K562 (cell line): ENCODE data around the gene PTPMT1. TPM values are rescaled to one million over a fixed set of nuclear protein-coding genes. Genes with fewer than 3 reads are reported as not detected.
A peak's percentile ranks its signal among the peaks of the same experiment; 100 is the strongest.
"Not testable (repeated sequence)": the region's sequence is repeated elsewhere in the genome, so short reads cannot be mapped to it uniquely, and the experiment has no call there.

Experiments
- ATAC-seq: fragments of 200-7000 bp; cut with Tn5 transposase; 3 replicates; pipeline ENCODE4 v1.9.1; 2020; ENCODE audit warnings: moderate library complexity
- BruUV-seq: library from RNA; stranded (reverse); fragments of 400-500 nt; replicated peaks from 2 replicates; lab custom pipeline; 2021; lab: Mats Ljungman, UMichigan
- CTCF ChIA-PET: fragments of 300-600 bp; formaldehyde crosslinking; extraction: SDS; loops from one replicate; lab custom pipeline; 2021; ENCODE audit warnings: low intra/inter-chr PET ratio; lab: Yijun Ruan, JAX
- POLR2A ChIA-PET: fragments of 300-600, 350-650 bp; sonication (Branson Sonifier 250); formaldehyde crosslinking; extraction: SDS; loops from one replicate; lab custom pipeline; 2021; ENCODE audit warnings: antibody characterized with exemption, inconsistent platforms; lab: Yijun Ruan, JAX
- DNase-seq, 4 experiments: peaks; one replicate each; pipeline versions ENCODE4 v3.0.0 to v3.0.0-alpha.2; 2011 to 2018; ENCODE audit warnings: low spot score in 3 of 4, mixed read lengths in 3 of 4; ENCODE audit errors: extremely low read depth in 1 of 4
- FAIRE-seq: peaks from 2 replicates; lab custom pipeline; 2011; peaks lifted over from hg19 to GRCh38; lab: Jason Lieb, UNC
- H2AFZ ChIP-seq: 2 replicates; pipeline ENCODE4 v1.6.0; 2011; ENCODE audit warnings: low read depth, low read length, control low read depth, inconsistent platforms
- H3K27ac ChIP-seq: fragments of 200-600 bp; 3 replicates; pipeline ENCODE4 v1.8.0; 2011; ENCODE audit warnings: low read depth, mild to moderate bottlenecking, control low read depth, inconsistent platforms, low read length, moderate library complexity, mixed read lengths; ENCODE audit errors: extremely low read depth
- H3K27me3 ChIP-seq, 2 experiments: fragments of 300-600 bp in 1 of 2; 2 replicates in 1 of 2; 3 replicates in 1 of 2; pipeline versions ENCODE4 v1.6.0 to v1.8.0; 2011; ENCODE audit warnings: inconsistent platforms in 2 of 2, low read length in 2 of 2, mild to moderate bottlenecking in 1 of 2, mixed read lengths in 1 of 2, moderate library complexity in 1 of 2; ENCODE audit not compliant: control insufficient read depth in 2 of 2, insufficient read depth in 2 of 2
- H3K36me3 ChIP-seq: fragments of 300-600 bp; 3 replicates; pipeline ENCODE4 v1.8.0; 2011; ENCODE audit warnings: mild to moderate bottlenecking, low read length, inconsistent platforms; ENCODE audit not compliant: control insufficient read depth, insufficient read depth
- H3K4me1 ChIP-seq, 2 experiments: fragments of 200-600 bp in 1 of 2; replicated peaks in 1 of 2; 2 replicates in 1 of 2; 3 replicates in 1 of 2; pipeline versions ENCODE4 v1.5.1 to v1.8.0; 2011; ENCODE audit warnings: inconsistent platforms in 2 of 2, low read length in 2 of 2, mild to moderate bottlenecking in 1 of 2, mixed read lengths in 1 of 2, moderate library complexity in 1 of 2; ENCODE audit not compliant: control insufficient read depth in 2 of 2, insufficient read depth in 2 of 2
- H3K4me2 ChIP-seq: 2 replicates; pipeline ENCODE4 v1.6.1; 2011; ENCODE audit warnings: low read length, control low read depth, inconsistent platforms, mixed read lengths; ENCODE audit not compliant: insufficient read depth
- H3K4me3 ChIP-seq: fragments of 200-600 bp; sonication (generic), shearing (Covaris generic); 2 replicates; pipeline ENCODE4 v1.5.1; 2016; ENCODE audit warnings: control low read depth, inconsistent platforms
- H3K79me2 ChIP-seq: fragments of 200-600 bp; 3 replicates; pipeline ENCODE4 v1.8.0; 2011; ENCODE audit warnings: low read length, inconsistent platforms; ENCODE audit not compliant: control insufficient read depth, insufficient read depth
- H3K9ac ChIP-seq, 2 experiments: 2 replicates each; pipeline versions ENCODE4 v1.6.0 to v1.6.1; 2011; ENCODE audit warnings: low read depth in 2 of 2, low read length in 2 of 2, control low read depth in 1 of 2, inconsistent platforms in 1 of 2, mild to moderate bottlenecking in 1 of 2, mixed read lengths in 1 of 2; ENCODE audit not compliant: insufficient read depth in 1 of 2
- H3K9me1 ChIP-seq: one replicate; pipeline ENCODE4 v1.6.0; 2011; ENCODE audit warnings: inconsistent platforms, mild to moderate bottlenecking, low read length, moderate library complexity; ENCODE audit not compliant: control insufficient read depth, insufficient read depth
- H3K9me3 ChIP-seq: replicated peaks from 2 replicates; pipeline ENCODE4 v1.5.1; 2011; ENCODE audit warnings: low read depth, low read length, inconsistent platforms; ENCODE audit not compliant: control insufficient read depth, insufficient read depth
- H4K20me1 ChIP-seq: replicated peaks from 2 replicates; pipeline ENCODE4 v1.6.1; 2011; ENCODE audit warnings: low read length, inconsistent platforms, mixed read lengths; ENCODE audit not compliant: control insufficient read depth, insufficient read depth
- ARID1B ChIP-seq: fragments of 450-650 bp; IDR thresholded peaks from 2 replicates; pipeline ENCODE4 v1.6.1; 2016; ENCODE audit warnings: antibody characterized with exemption, mild to moderate bottlenecking, inconsistent platforms
- ATF1 ChIP-seq, 2 experiments: fragments of 450-650 bp in 1 of 2; IDR thresholded peaks; 2 replicates each; pipeline ENCODE4 v1.6.1; 2016; ENCODE audit warnings: missing compliant biosample characterization in 1 of 2, missing genetic modification characterization in 1 of 2
- BACH1 ChIP-seq: fragments of 200-800 bp; sonication (Bioruptor generic); IDR thresholded peaks from 2 replicates; pipeline ENCODE4 v1.6.1; 2016; ENCODE audit warnings: missing genetic modification characterization, missing compliant biosample characterization
- BCOR ChIP-seq: fragments of 450-650 bp; IDR thresholded peaks from 2 replicates; pipeline ENCODE4 v1.6.1; 2016
- HDAC1 ChIP-seq, 2 experiments: fragments of 450-650 bp; IDR thresholded peaks; 2 replicates each; pipeline ENCODE4 v1.6.1; 2016 to 2017; ENCODE audit warnings: inconsistent platforms in 1 of 2, mild to moderate bottlenecking in 1 of 2, moderate library complexity in 1 of 2
- HDAC3 ChIP-seq: fragments of 450-650 bp; IDR thresholded peaks from 2 replicates; pipeline ENCODE4 v1.6.1; 2018; ENCODE audit warnings: borderline replicate concordance, mild to moderate bottlenecking, moderate library complexity; ENCODE audit not compliant: partially characterized antibody
- KAT7 ChIP-seq: sonication (generic); formaldehyde crosslinking; IDR thresholded peaks from 2 replicates; pipeline ENCODE4 v1.8.0; 2022; ENCODE audit warnings: missing genetic modification reagents, mild to moderate bottlenecking, borderline replicate concordance
- NFRKB ChIP-seq: fragments of 450-650 bp; IDR thresholded peaks from 2 replicates; pipeline ENCODE4 v1.6.1; 2016; ENCODE audit warnings: low read depth
- NR2C1 ChIP-seq, 2 experiments: fragments of 450-650 bp; IDR thresholded peaks; 2 replicates each; pipeline ENCODE4 v1.6.1; 2017; ENCODE audit warnings: mild to moderate bottlenecking in 2 of 2, antibody characterized with exemption in 1 of 2, inconsistent platforms in 1 of 2, missing compliant biosample characterization in 1 of 2, missing genetic modification characterization in 1 of 2
- PML ChIP-seq: IDR thresholded peaks from 2 replicates; pipeline ENCODE4 v1.6.1; 2012; ENCODE audit warnings: low read length, inconsistent platforms
- SMARCA5 ChIP-seq: fragments of 450-650 bp; IDR thresholded peaks from 2 replicates; pipeline ENCODE4 v1.6.1; 2016
- ZNF175 ChIP-seq: fragments of 200-800 bp; sonication (Bioruptor generic); IDR thresholded peaks from 2 replicates; pipeline ENCODE4 v1.6.1; 2016; ENCODE audit warnings: low read depth, mild to moderate bottlenecking, missing genetic modification characterization, missing compliant biosample characterization
- ZNF668 ChIP-seq: fragments of 250-450 bp; sonication (Bioruptor Pico); IDR thresholded peaks from 2 replicates; pipeline ENCODE4 v1.8.0; 2022; ENCODE audit warnings: mild to moderate bottlenecking, inconsistent platforms
- whole genome bisulfite sequencing: fragments of 100-300 bp; shearing (Covaris generic); methylation state at CpG from one replicate; pipeline ENCODE4 v1.1.6; 2016; ENCODE audit warnings: low coverage, mixed read lengths; ENCODE audit not compliant: insufficient coverage; ENCODE audit errors: missing lambda C conversion rate; 5-methylcytosine and 5-hydroxymethylcytosine counted together
- in situ Hi-C: fragments of 300-500 bp; cut with MboI; formaldehyde crosslinking; loops from 4 replicates; pipeline ENCODE4 v1.15.0; 2018; ENCODE audit warnings: inconsistent platforms, mixed read lengths
- intact Hi-C: fragments of 100-400 bp; cut with micrococcal nuclease; formaldehyde crosslinking; loops from 2 replicates; pipeline ENCODE4 v1.14.2; 2022
- polyA plus RNA-seq, 8 experiments: library from polyadenylated mRNA; depleted of rRNA in 4 of 8; stranded (reverse) in 5 of 8; unstranded in 3 of 8; fragments of >200 nt; fragmentation: Nextera tagmentation in 2 of 8; fragmentation: Illumina TruSeq in 1 of 8; extraction: Ambion mirVana in 2 of 8; extraction: Trizol in 1 of 8; gene quantifications; 2 replicates each; pipeline versions ENCODE4 v1.2.1 to v1.2.3, GENCODE V29; 2011 to 2014; ENCODE audit warnings: inconsistent platforms in 1 of 8, missing spikeins in 1 of 8
- total RNA-seq, 7 experiments: library from RNA; depleted of rRNA in 6 of 7; stranded (reverse); fragments of >200 nt in 6 of 7; fragmentation: Illumina TruSeq in 2 of 7; extraction: Trizol in 2 of 7; gene quantifications; 2 replicates each; pipeline versions ENCODE4 v1.2.1 to v1.2.3, GENCODE V29; 2011 to 2021; ENCODE audit warnings: low replicate concordance in 1 of 7
- TF ChIP-seq, protein P1 (sequence below): fragments of 450-650 bp; formaldehyde crosslinking; IDR thresholded peaks from 2 replicates; pipeline ENCODE4 v1.4.0; 2022; ENCODE audit warnings: missing genetic modification characterization

The PTPMT1 gene
- total and polyA plus RNA-seq, 9 of the 15 experiments (the other 6 are each of a cell fraction or from before 2014, with no cell fraction given) = 10.4 to 140 (median 67.2) TPM

DNA sequence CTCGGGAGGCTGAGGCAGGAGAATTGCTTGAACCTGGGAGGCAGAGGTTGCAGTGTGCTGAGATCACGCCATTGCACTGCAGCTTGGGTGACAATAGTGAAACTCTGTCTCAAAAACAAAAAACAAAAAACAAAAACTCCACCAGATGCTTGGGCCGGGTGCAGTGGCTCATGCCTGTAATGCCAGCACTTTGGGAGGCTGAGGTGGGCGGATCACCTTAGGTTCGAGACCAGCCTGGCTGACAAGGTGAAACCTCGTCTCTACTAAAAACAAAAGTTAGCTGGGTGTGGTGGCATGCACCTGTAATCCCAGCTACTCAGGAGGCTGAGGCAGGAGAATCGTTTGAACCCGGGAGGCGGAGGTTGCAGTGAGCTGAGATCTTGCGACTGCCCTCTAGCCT lies 1.0 kb upstream of the PTPMT1 start:
- H3K27ac ChIP-seq, in situ Hi-C loops, H2AFZ ChIP-seq, H3K9me3 ChIP-seq, H4K20me1 ChIP-seq, FAIRE-seq, H3K27me3 ChIP-seq, BruUV-seq, intact Hi-C loops, DNase-seq, CTCF ChIA-PET, ATAC-seq, H3K4me3 ChIP-seq, H3K9me1 ChIP-seq: not testable (repeated sequence)
- WGBS = 91% methylated on average over 10 of the region's 10 CpGs
- Histone ChIP-seq H3K4me1 (peaks cover 10 to 40% of the 10 kb centered on the region in 2 experiments; a peak in 4 of 5 replicates), H3K4me2 (0 out of 2 replicates have a peak overlapping the region, but pooled peaks have one; percentile 92), H3K9ac (peak overlapping the region; percentile 58 to 99), H3K36me3 (peaks cover 11% of the 10 kb centered on the region; the same call in 1 of the 3 replicates), H3K79me2 (peaks cover 39% of the 10 kb centered on the region)
- TF ChIP-seq BCOR (0 out of 2 replicates have a peak, but pooled peaks have one; percentile 22), SMARCA5 (0 out of 2 replicates have a peak, but pooled peaks have one; percentile 13), HDAC1 (IDR thresholded peaks at IDR 0.05) (0 out of 4 replicates have a peak, but pooled peaks of 1 of the 2 experiments have one; percentile 7)
- POLR2A ChIA-PET = interaction anchor here (0.6 to 3.2 kb wide), 9 partner anchors 8 to 219 kb away, joined by 3 to 23 read pairs (median 4); partner anchors contain the start of genes CELF1 and FAM180B

DNA sequence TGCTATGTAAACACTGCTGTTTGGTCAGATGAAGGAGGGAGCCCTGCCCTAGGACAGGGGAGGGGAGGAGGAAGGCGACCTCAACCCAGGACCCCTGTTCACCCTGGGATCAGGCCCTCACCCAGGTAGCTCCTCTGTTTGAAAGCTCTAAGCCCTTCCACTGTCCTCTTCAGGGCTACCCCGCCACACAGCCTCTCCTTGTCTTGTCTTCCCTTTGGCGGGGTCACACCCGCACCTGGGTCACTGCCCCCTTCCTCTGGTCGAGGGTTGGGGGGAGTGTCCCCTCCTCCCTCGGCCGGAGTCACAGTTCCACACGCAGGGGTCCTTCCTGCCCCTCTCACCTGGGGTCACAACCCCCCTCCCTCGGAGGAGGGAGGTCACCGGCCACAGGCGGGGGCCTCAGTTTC lies 463 bp upstream of the PTPMT1 start:
- FAIRE-seq (no peak), ATAC-seq (peak; percentile 21), DNase-seq (no peak)
- Histone ChIP-seq H3K4me3 (peak overlapping the region; percentile 100), H3K9ac (peak overlapping the region; percentile 99 to 100), H2AFZ (peak overlapping the region; percentile 98), H3K36me3 (peaks cover 16% of the 10 kb centered on the region; the same call in 2 of the 3 replicates), H3K79me2 (peaks cover 44% of the 10 kb centered on the region), H3K9me1 (no peaks in the 10 kb centered on the region), H3K4me1 (peaks cover 10 to 40% of the 10 kb centered on the region in 2 experiments; a peak in 4 of 5 replicates), H3K27ac (peak overlapping the region; percentile 96), H4K20me1 (no peaks in the 10 kb centered on the region), H3K27me3 (no peaks in the 10 kb centered on the region), H3K4me2 (peak overlapping the region; percentile 92), H3K9me3 (no peaks in the 10 kb centered on the region)
- ChIA-PET CTCF (no interaction called here), POLR2A (interaction anchor here (0.6 to 3.2 kb wide), 8 partner anchors 9 to 80 kb away, joined by 3 to 23 read pairs (median 10); partner anchors contain the start of genes CELF1 and FAM180B)
- in situ Hi-C loops (no loop called here), intact Hi-C loops (no loop called here)
- BruUV-seq = TSS peak; percentile 77
- WGBS = 14% methylated on average over 5 of the region's 11 CpGs
- TF ChIP-seq PML (0 out of 2 replicates have a peak, but pooled peaks have one; percentile 15), HDAC3 (no peak), KAT7 (peak; percentile 50; the same call in 1 of the 2 replicates), ZNF175 (CRISPR knock-in tag) (no peak), ARID1B (0 out of 2 replicates have a peak, but pooled peaks have one; percentile 8), ATF1 (CRISPR knock-in tag; IDR thresholded peaks at IDR 0.05) (no peak), ATF1 (tag; IDR thresholded peaks at IDR 0.05) (peak; percentile 44; the same call in 1 of the 2 replicates), ZNF668 (CRISPR knock-in tag) (peak; percentile 52; the same call in 1 of the 2 replicates), BACH1 (tag) (no peak), NR2C1 (IDR thresholded peaks at IDR 0.05) (peak; percentile 43; the same call in 1 of the 2 replicates), NR2C1 (tag; IDR thresholded peaks at IDR 0.05) (peak; percentile 72; the same call in 1 of the 2 replicates), NFRKB (peak; percentile 60; the same call in 1 of the 2 replicates)
- TF ChIP-seq, protein P1, sequence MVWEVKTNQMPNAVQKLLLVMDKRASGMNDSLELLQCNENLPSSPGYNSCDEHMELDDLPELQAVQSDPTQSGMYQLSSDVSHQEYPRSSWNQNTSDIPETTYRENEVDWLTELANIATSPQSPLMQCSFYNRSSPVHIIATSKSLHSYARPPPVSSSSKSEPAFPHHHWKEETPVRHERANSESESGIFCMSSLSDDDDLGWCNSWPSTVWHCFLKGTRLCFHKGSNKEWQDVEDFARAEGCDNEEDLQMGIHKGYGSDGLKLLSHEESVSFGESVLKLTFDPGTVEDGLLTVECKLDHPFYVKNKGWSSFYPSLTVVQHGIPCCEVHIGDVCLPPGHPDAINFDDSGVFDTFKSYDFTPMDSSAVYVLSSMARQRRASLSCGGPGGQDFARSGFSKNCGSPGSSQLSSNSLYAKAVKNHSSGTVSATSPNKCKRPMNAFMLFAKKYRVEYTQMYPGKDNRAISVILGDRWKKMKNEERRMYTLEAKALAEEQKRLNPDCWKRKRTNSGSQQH (CRISPR knock-in tag) = 0 out of 2 replicates have a peak, but pooled peaks have one; percentile 49
